COLO829 (cell line): ENCODE data around the gene SDK2.
"Not testable (repeated sequence)": the region's sequence is repeated elsewhere in the genome, so short reads cannot be mapped to it uniquely, and the experiment has no call there.

ENCODE experiments used
- DNase-seq: peaks from one replicate; pipeline ENCODE4 v3.0.0; 2012; ENCODE audit warnings: low spot score

The SDK2 gene

DNA sequence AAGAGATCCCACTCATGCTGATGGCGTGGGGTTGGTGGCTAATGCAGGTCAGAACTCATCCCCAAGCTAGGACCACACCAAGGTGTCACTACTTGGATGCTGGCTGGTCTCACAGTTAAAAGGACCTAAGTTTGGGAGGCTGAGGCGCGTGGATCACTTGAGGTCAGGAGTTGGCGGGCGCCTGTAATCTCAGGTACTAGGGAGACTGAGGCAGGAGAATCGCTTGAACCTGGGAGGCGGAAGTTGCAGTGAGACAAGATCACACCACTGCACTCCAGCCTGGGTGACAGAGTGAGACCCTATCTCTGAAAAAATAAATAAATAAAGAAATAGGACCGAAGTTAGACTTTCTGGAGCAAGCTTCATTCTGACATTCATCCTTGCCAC lies 325.8 kb downstream of the SDK2 start:
- DNase-seq: no peak

- no peak for DNase-seq
These were observed 326.5 kb downstream of the SDK2 start for GRCh38 chr17:73317513-73318426.

- DNase-seq: no peak
These were observed 327.2 kb downstream of the SDK2 start for GRCh38 chr17:73316919-73317505.

GRCh38 chr17:73315471-73315870 lies 328.8 kb downstream of the SDK2 start:
- DNase-seq: no peak

GRCh38 chr17:73313526-73314127 lies 330.6 kb downstream of the SDK2 start:
- DNase-seq: no peak

DNA sequence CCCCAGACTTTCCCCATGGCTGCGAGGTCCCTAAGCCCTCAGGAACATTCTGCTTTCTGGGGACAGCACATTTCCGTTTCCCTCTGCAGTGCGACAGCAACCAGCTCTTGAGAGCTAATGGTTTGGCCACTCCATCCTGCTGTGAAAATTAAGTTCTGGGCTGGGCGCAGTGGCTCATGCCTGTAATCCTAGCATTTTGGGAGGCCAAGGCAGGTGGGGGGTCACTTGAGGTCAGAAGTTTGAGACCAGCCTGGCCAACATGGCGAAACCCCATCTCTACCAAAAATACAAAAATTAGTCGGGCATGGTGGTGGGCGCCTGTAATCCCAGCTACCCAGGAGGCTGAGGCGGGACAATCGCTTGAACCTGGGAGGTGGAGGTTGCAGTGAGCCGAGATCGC lies 331.4 kb downstream of the SDK2 start:
- DNase-seq: not testable (repeated sequence)

DNA sequence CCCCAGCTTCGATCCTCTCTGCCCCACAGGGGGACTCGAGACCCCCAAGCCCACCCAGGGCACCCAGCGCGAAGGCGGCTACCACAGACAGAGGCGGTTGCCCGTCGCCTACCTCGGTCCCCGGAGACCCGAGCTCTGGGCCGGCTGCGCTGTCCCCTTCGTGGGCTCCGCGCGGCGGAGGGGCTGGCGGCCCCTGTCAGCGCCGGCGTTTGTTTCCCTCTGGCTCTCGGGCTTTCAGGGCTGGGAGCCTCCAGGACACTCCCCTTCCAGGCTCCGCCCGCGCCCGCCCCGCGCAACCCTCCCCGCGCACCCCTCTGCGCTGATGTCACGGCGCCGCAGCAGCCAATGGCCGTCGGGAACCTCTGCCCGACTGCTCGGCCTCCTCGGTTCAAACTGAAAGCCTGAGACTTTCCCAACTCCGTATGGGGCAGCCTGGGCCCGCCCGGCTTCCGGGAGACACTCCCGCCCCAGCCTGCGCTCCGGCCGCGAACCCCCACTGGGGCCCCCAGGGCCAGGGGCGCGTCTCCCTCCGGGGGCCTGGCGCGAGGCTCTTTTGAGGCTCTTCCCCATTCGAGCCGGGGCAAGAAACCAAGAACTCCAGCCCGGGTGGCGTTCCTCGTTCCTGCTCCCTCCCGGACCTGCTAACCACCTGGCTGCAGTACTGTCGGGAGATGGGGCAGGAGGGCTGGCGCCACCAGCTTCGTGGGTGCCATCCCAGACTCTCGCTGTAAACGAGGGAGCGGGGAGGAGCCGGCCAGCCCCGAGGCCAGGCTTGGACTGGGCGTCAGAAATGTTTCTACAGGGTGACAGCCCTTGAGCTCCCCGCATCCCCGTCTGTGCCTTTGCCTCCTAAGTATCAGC lies 332.2 kb downstream of the SDK2 start, which contains the start of gene CDC42EP4:
Gene CDC42EP4, minus strand, starts transcription at position 221 of the 861 bp plus-strand sequence. CDS start 25,501 bp downstream, outside the sequence.
- peak; percentile 82 for DNase-seq

DNA sequence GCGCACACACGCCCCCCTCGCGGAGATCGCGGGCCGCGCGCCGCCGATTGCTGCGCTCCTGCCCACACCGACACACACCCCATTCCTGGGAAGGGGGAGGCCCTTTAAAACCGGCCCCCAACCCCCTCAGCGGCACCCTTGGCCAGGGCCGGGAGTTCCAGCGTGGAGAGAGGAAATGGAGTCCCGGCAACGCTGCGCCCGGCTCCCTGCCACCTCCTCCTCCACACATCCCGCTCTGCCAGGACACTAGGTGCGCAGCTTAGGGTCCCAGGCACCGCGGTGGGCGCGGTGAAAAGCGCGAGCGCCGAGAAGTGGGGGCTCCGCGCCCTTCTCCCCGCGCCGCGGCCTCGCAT lies 332.8 kb downstream of the SDK2 start:
- no peak for DNase-seq

- no peak for DNase-seq
These were observed 334.3 kb downstream of the SDK2 start for GRCh38 chr17:73309727-73310596.

GRCh38 chr17:73308959-73309358 lies 335.3 kb downstream of the SDK2 start:
- DNase-seq: not testable (repeated sequence)

- DNase-seq: no peak
These were observed 336.0 kb downstream of the SDK2 start for GRCh38 chr17:73308017-73308823.

DNA sequence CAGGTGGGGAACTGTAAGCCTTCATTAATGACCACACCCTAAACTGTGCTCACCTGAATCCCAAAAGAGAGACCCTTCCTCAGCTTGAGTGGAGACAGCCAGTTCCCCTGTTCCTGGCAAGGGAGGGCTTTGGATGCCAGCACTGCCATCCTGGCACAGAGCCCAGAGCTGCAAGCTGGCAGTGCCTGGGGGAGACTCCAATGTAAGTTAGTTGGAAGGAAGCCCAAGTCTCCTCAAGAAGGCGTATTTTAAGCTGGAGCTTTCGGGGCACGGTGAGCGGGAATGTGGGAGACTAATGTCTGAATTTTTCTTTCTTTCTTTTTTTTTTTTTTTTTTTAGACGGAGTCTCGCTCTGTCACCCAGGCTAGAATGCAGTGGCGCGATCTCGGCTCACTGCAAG lies 337.1 kb downstream of the SDK2 start:
- DNase-seq: no peak

- DNase-seq: no peak
These were observed 338.1 kb downstream of the SDK2 start for GRCh38 chr17:73305845-73306836.

- DNase-seq: no peak
These were observed 339.1 kb downstream of the SDK2 start for GRCh38 chr17:73304971-73305812.

GRCh38 chr17:73304438-73304837 lies 339.8 kb downstream of the SDK2 start:
- no peak for DNase-seq

- no peak for DNase-seq
These were observed 342.1 kb downstream of the SDK2 start for GRCh38 chr17:73302189-73302588.

GRCh38 chr17:73301369-73301768 lies 342.9 kb downstream of the SDK2 start:
- no peak for DNase-seq

DNA sequence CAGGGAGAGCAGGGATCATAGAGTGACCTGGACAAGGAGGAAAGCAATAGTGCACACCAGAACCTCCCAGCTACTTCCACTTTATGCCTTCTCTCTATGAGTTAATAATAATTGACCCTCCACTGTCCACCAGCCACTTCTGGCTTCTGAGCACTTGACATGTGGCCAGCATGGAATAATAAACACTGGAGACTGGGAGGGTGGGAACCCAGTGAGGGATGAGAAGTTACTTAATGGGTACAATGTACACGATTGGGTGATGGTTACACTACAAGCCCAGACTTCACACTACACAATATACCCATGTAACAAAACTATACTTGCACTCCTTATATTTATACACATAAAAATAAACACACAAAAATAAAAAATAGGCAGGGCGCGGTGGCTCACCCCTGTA lies 343.9 kb downstream of the SDK2 start:
- no peak for DNase-seq
